Activated CD8-positive, alpha-beta memory T cell treated with anti-CD3 and anti-CD28 coated beads, Interleukin-2, amount 10 ng/mL, durations not matched to agents 7 days and 5 days (primary cell): Measurements from ENCODE around the gene LPP. TPM values are rescaled to one million over a fixed set of nuclear protein-coding genes. Genes with fewer than 3 reads are reported as not detected.

Experiments
- ATAC-seq: fragments of 150-1000 bp; cut with Tn5 transposase; one replicate; pipeline ENCODE4 v1.10.0; 2021; ENCODE audit warnings: moderate library complexity
- CTCF ChIA-PET: fragments of 350-600 bp; sonication (Branson Sonifier 250); formaldehyde crosslinking; loops from one replicate; lab custom pipeline; 2021; ENCODE audit warnings: antibody characterized with exemption; lab: Charles Lee
- DNase-seq: peaks from one replicate; pipeline ENCODE4 v3.0.0-alpha.2; 2020
- H3K27ac Mint-ChIP-seq: one replicate; pipeline ENCODE4 v1.8.0; 2021; ENCODE audit warnings: mild to moderate bottlenecking, mixed read lengths
- H3K27me3 Mint-ChIP-seq: one replicate; pipeline ENCODE4 v1.8.0; 2021; ENCODE audit warnings: mixed read lengths
- H3K36me3 Mint-ChIP-seq: one replicate; pipeline ENCODE4 v1.8.0; 2021; ENCODE audit warnings: mild to moderate bottlenecking, mixed read lengths
- H3K4me1 Mint-ChIP-seq: one replicate; pipeline ENCODE4 v1.8.0; 2021; ENCODE audit warnings: mixed read lengths
- H3K4me3 Mint-ChIP-seq: one replicate; pipeline ENCODE4 v1.8.0; 2021; ENCODE audit warnings: mild to moderate bottlenecking, moderate library complexity, mixed read lengths
- H3K9me3 Mint-ChIP-seq: one replicate; pipeline ENCODE4 v1.8.0; 2022; ENCODE audit warnings: low read depth, mixed read lengths
- total RNA-seq, 2 experiments: library from RNA; stranded (reverse); gene quantifications; one replicate each; pipeline ENCODE4 v1.2.3, GENCODE V29; 2021

The LPP gene, protein sequence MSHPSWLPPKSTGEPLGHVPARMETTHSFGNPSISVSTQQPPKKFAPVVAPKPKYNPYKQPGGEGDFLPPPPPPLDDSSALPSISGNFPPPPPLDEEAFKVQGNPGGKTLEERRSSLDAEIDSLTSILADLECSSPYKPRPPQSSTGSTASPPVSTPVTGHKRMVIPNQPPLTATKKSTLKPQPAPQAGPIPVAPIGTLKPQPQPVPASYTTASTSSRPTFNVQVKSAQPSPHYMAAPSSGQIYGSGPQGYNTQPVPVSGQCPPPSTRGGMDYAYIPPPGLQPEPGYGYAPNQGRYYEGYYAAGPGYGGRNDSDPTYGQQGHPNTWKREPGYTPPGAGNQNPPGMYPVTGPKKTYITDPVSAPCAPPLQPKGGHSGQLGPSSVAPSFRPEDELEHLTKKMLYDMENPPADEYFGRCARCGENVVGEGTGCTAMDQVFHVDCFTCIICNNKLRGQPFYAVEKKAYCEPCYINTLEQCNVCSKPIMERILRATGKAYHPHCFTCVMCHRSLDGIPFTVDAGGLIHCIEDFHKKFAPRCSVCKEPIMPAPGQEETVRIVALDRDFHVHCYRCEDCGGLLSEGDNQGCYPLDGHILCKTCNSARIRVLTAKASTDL
- 10 to 100 TPM; 23.6 to 57.1 TPM for total RNA-seq

DNA sequence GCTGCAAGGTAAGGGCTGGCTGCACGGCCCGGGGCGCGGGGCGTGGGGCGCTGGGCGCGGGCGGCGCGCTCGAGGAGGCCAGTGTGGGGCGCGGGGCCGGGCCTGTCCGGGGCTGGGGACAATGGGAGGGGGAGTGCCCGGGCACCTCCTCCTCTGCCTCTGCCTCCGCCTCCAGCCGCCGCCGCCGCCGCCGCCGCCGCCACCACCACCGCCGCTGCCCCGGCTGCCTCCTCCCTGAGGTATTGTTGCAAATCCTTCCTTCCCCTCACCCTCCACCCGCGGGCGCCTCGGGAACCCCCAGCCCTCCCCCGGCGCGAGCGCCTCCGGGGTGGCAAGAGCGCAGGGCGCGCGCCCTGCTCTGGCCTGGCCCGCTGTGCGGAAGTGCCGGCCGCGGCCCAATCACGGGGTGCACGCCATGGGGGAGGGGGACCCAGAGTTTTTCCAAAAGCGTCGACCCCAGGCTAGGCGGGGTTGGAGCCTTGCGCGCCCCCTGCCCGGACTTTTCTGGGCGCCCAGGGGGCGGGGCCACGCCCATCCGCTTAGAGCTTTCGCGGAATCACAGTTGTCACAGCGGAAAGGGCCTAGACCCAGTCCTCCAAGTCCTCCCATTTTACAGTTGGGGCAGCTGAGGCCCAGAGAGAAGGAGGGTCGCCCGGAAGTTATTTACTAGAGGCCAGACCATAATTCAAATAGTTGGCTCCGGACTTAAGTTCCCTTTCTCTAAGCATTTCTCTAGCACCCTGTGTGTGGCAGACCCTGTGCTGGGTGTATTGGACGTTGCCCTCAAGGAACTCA is at the start of gene LPP:
Gene LPP, plus strand, starts transcription at position 144 of the 795 bp plus-strand sequence. CDS start 251,964 bp downstream, outside the sequence.
- Mint-ChIP-seq H3K9me3 (no peaks in the 10 kb centered on the region), H3K27ac (peak within 1 kb of the TSS; percentile 80), H3K27me3 (no peaks in the 10 kb centered on the region), H3K4me3 (peak within 1 kb of the TSS; percentile 82), H3K36me3 (peaks cover 12% of the 10 kb centered on the region), H3K4me1 (peaks cover 46% of the 10 kb centered on the region)
- CTCF ChIA-PET: interaction anchor here (0.8 to 6.4 kb wide), 8 partner anchors 11 to 415 kb away, joined by 3 to 57 read pairs (median 4); partner anchors contain the start of gene BCL6
- DNase-seq: peak; percentile 90
- peak; percentile 84 for ATAC-seq

DNA sequence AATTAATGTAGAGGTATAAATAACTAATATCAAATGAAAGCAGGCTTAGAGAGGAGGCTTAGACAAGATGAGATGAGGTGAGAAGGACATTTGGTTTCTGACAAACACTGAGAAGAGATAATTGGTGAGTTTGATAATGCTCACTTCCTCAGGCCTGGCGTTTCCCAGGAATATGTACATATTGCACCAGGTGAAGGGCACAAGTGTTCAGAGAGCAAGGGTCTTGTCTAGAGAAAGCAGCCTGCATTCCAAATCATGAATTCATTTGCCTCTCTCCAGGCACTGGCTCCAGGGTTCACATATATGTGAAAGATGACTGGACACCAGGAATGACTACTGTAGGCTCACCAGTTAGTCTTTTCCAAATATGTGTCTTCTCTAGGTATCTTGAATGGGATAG is 48.0 kb upstream of the LPP start:
- Mint-ChIP-seq H3K36me3 (peaks cover 2% of the 10 kb centered on the region), H3K27me3 (no peaks in the 10 kb centered on the region), H3K27ac (no peak overlapping the region), H3K4me1 (peaks cover 4% of the 10 kb centered on the region), H3K9me3 (peaks cover 3% of the 10 kb centered on the region), H3K4me3 (no peak overlapping the region)
- DNase-seq (no peak), ATAC-seq (no peak)
- CTCF ChIA-PET: no interaction called here

DNA sequence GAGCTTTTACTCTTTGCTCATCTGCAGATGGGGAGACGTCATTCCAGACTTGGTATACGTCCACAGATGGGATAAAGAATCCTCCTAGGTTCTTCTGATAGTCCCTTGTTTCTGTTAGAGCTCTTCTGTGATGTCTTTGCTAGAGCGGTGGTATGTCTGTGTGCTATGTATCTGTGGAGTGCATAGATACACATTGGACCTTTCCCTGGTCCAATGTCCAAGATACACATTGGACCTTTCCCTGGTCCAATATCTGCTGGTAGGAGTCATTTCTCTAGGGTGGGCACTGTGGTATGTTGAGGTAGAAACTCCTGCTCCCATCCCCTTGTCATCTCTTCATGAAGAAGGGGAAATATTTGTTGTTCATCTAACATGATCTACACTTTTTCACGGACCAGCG is 47.5 kb upstream of the LPP start:
- no peak for DNase-seq
- ATAC-seq: no peak
- peaks cover under 1% of the 10 kb centered on the region for H3K9me3 Mint-ChIP-seq
- peaks cover 2% of the 10 kb centered on the region for H3K36me3 Mint-ChIP-seq
- no peak overlapping the region for H3K27ac Mint-ChIP-seq
- H3K4me3 Mint-ChIP-seq: no peak overlapping the region
- no peaks in the 10 kb centered on the region for H3K27me3 Mint-ChIP-seq
- CTCF ChIA-PET: no interaction called here
- H3K4me1 Mint-ChIP-seq: peaks cover 4% of the 10 kb centered on the region

DNA sequence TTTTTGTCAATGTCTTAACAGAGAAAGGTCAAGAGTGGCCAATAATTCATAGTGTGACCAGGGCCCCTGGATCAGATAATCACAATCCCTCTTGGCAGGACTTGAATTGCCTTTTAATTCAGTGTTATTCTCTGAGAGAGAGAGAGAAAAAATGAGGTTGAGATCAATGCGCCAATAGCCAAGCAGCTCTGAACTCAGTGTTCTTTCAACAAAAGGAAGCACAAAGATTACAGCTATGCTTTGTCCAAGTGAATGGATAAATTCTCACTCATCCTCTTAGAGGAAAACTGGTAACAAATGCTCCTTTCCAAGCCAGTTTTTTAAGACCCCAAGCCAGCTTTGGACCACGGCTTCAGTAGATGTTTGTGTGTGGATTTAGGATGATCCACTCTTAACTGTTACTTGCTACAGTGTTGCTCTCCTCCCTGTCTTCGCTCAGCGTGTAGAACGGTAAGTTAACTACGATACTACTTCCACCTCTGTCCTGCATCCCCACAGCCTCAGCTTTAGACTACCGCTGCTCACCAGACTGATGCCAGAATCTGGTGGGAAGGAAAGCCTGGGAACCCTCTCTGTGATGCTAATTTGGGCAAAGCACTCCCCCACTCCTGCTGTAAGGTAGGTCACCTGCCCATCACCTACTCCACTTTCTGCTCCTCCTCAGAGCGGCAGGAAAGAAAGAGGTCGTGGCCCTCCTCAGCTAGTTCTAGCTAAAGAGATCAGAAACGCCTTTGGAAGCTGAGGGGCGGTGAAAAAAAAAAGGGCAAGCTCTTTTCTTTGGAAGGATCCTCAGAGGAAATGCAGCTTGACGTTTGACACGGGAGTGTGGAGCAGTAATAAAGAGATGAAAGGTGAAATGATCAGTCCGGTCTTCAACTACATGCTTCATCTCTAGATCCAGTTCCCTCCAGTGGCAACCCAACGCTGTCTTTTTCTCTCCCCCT is 46.8 kb upstream of the LPP start:
- Mint-ChIP-seq H3K4me3 (no peak overlapping the region), H3K36me3 (peaks cover under 1% of the 10 kb centered on the region), H3K27me3 (no peaks in the 10 kb centered on the region), H3K9me3 (no peaks in the 10 kb centered on the region), H3K4me1 (peaks cover 4% of the 10 kb centered on the region), H3K27ac (no peak overlapping the region)
- no peak for ATAC-seq
- CTCF ChIA-PET: no interaction called here
- no peak for DNase-seq

DNA sequence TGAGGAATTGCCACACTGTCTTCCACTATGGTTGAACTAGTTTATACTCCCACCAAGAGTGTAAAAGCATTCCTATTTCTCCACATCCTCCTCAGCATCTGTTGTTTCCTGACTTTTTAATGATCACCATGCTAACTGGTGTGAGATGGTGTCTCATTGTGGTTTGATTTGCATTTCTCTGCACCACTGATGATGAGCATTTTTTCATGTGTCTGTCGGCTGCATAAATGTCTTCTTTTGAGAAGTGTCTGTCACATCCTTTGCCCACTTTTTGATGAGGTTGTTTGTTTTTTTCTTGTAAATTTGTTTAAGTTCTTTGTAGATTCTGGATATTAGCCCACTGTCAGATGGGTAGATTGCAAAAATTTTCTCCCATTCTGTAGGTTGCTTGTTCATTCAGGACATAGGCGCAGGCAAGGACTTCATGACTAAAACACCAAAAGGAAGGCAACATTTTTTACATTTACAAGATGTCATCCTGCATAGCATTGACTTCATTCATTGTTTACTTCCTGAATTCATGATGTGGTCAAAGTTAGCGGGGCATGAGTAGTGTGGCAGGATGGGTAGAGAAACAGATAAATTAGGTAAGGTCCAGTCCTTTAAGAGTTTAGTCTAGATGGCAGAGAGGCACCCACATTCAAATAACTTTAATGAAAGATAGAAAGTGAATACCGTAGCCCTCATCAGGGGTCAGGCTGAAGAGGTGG is 45.1 kb upstream of the LPP start:
- no peak overlapping the region for H3K27ac Mint-ChIP-seq
- peaks cover 4% of the 10 kb centered on the region for H3K4me1 Mint-ChIP-seq
- no peaks in the 10 kb centered on the region for H3K9me3 Mint-ChIP-seq
- no peak for ATAC-seq
- no peaks in the 10 kb centered on the region for H3K36me3 Mint-ChIP-seq
- no peak for DNase-seq
- no peak overlapping the region for H3K4me3 Mint-ChIP-seq
- CTCF ChIA-PET: no interaction called here
- H3K27me3 Mint-ChIP-seq: no peaks in the 10 kb centered on the region

DNA sequence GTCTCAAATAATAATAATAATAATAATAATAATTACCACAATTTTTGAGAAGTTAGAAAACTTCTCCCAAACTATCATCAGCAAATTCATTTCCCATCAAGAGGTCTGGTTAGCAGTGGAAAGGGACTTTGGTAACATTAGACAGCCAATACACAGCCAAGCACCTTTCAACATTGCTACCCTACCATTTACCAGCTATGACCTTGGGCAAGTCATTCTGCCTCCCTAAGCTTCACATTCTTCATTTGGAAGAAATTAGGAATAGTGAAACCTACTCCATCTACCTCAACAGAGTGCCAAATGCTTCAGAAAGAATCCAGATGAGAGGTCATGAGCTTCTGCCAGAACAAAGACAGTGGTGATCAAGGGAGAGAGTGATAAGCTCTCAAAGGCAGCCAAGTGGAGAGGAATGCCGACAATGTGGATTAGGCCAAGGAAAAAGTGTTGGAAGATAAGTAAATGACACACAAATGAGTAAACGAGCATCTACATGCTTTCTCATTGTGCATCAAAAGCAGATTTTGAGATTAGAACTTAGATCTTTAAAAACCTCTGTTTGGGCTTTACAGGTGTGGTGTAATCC is 42.9 kb upstream of the LPP start:
- DNase-seq (no peak), ATAC-seq (no peak)
- no peak overlapping the region for H3K27ac Mint-ChIP-seq
- no peaks in the 10 kb centered on the region for H3K27me3 Mint-ChIP-seq
- no peak overlapping the region for H3K4me3 Mint-ChIP-seq
- CTCF ChIA-PET: no interaction called here
- peaks cover 4% of the 10 kb centered on the region for H3K4me1 Mint-ChIP-seq
- H3K36me3 Mint-ChIP-seq: no peaks in the 10 kb centered on the region
- no peaks in the 10 kb centered on the region for H3K9me3 Mint-ChIP-seq

DNA sequence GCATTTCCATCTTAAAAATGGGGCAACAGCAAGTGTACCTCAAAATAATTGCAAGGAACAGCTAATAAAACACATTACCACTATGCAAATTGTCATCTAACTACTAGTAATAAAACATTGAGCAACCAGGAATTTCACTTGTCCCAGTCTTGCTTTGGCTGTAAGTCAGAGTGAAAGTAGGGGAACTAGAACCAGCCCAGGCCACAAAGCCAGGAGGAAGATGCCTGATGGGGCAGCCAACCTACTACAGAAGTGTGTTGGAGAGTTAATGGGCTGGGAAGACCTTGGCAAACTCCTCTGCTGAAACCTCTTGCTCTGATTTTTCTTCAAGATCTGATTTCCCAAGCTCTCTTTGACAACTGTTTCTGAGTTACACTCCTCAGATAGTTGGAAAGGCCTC is 40.2 kb upstream of the LPP start:
- ATAC-seq (no peak), DNase-seq (no peak)
- Mint-ChIP-seq H3K27ac (no peak overlapping the region), H3K4me1 (peaks cover 4% of the 10 kb centered on the region), H3K36me3 (no peaks in the 10 kb centered on the region), H3K4me3 (no peak overlapping the region), H3K9me3 (no peaks in the 10 kb centered on the region), H3K27me3 (no peaks in the 10 kb centered on the region)
- CTCF ChIA-PET: interaction anchor here (0.9 kb wide), 1 partner anchor 15 kb away, joined by 3 read pairs; no protein-coding TSS in a partner anchor

DNA sequence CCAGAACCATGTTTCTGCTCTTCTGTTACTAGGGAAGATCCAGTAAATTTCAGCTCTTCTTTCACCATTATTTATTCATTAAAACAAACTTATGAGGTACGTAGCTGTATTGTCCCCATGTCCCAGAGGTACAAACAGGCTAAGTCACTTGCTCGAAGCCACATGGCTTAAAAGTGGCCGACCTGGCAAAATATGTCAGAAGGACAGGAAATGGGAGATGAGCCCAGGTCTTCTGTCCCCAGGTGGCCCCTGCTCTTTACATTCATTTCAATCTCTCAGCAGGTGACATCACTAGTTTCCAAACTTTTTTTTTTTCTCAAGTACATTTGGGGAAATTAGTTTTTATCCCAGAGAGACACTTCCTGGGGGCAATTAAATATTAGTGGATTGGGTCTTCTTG is 34.1 kb upstream of the LPP start:
- H3K27me3 Mint-ChIP-seq: peaks cover 3% of the 10 kb centered on the region
- no peak overlapping the region for H3K4me3 Mint-ChIP-seq
- CTCF ChIA-PET: no interaction called here
- peaks cover 5% of the 10 kb centered on the region for H3K4me1 Mint-ChIP-seq
- ATAC-seq (no peak), DNase-seq (no peak)
- no peak overlapping the region for H3K27ac Mint-ChIP-seq
- H3K9me3 Mint-ChIP-seq: no peaks in the 10 kb centered on the region
- H3K36me3 Mint-ChIP-seq: no peaks in the 10 kb centered on the region

DNA sequence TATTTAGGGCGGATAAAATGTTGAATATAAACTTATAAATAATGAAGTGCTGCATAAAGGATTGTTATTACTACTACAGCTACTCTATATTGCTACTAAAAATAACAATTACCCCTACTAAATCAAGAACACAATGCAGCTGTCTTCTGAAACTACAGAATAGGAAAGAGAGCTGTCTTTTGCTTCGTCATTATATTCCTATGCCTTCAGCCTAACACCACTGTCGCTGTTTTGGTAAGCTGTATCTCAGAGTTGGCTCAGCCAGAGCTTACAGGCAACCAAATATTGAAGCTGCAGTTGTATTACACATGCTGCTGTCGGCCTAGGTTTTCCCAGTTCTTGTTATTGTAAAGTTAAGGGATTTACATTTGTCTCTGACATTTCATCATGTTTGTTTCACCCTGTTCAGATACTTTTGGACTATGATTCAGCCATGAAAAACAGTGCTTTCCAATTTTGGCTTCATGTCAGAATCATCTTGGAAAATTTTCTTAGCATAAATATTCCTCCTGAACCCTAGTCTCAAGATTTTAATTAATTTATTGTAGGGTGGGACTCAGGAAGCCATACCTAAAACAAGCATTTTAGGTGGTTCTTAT is 31.3 kb upstream of the LPP start:
- no peaks in the 10 kb centered on the region for H3K36me3 Mint-ChIP-seq
- H3K4me1 Mint-ChIP-seq: peaks cover 5% of the 10 kb centered on the region
- ATAC-seq (no peak), DNase-seq (no peak)
- no peak overlapping the region for H3K4me3 Mint-ChIP-seq
- peaks cover 3% of the 10 kb centered on the region for H3K27me3 Mint-ChIP-seq
- H3K9me3 Mint-ChIP-seq: no peaks in the 10 kb centered on the region
- H3K27ac Mint-ChIP-seq: no peak overlapping the region
- CTCF ChIA-PET: no interaction called here

DNA sequence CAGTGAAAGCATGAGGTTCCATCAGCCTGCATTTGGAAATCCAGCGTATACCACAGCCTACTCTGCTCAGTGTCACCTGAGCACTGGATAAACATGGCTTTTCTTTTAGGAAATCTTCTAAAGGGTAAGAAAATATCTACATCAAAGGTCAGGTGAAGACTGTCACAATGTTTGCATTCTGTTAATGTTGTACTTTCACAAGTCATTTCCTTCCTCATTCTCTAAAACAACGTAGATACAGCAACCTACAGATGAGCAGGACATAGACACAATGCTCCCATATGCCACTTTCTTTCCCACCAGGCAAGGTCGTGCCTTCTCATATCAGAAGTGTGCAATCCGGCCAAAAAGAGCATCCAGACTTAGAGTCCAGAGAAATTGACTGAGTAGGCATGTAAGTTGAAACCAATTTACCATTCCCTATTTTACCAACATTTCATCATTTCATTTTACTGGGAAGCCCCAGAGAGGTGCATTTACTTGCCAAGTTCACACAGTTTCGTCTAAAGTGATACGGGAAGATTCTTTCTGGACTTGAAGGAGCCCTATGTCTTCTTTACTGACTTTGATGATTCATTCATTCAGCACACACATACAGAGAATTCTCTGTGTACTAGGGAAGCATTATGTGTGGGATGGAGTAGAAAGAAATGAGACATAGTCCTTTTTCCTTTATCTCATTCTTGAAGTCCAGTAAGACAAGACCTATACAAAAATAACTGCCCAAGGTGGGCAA is 30.6 kb upstream of the LPP start:
- Mint-ChIP-seq H3K9me3 (no peaks in the 10 kb centered on the region), H3K27ac (no peak overlapping the region), H3K4me3 (no peak overlapping the region), H3K27me3 (peaks cover 3% of the 10 kb centered on the region), H3K4me1 (peaks cover 5% of the 10 kb centered on the region), H3K36me3 (no peaks in the 10 kb centered on the region)
- CTCF ChIA-PET: no interaction called here
- DNase-seq (no peak), ATAC-seq (no peak)

DNA sequence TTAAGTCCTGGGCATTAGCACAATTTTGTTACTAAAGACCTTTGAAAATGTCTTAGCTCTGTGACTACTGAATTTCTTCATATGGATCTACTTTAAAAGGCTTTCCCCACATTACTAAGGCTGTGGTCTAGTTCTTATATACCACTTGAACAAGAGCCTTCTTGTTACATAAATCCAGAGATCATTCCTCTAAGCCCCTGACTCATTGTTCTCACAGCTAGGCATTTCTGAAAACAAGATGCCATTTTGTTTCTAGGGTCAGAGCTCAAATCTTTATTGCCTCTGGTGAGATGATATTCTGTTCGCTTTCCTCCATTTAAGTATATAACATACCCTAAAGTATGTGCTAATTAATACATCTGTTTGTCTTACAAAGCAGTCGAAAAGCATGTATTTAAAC is 29.8 kb upstream of the LPP start:
- ATAC-seq (no peak), DNase-seq (no peak)
- H3K36me3 Mint-ChIP-seq: no peaks in the 10 kb centered on the region
- no peak overlapping the region for H3K4me3 Mint-ChIP-seq
- H3K27me3 Mint-ChIP-seq: peaks cover 3% of the 10 kb centered on the region
- peaks cover 5% of the 10 kb centered on the region for H3K4me1 Mint-ChIP-seq
- no peaks in the 10 kb centered on the region for H3K9me3 Mint-ChIP-seq
- CTCF ChIA-PET: no interaction called here
- H3K27ac Mint-ChIP-seq: no peak overlapping the region
